ENCODE results near the gene ASB8. TPM values are rescaled to one million over a fixed set of nuclear protein-coding genes. Genes with fewer than 3 reads are reported as not detected.

ASB8 gene
- total RNA-seq, 4 donors from 2014 or later: 37.2 to 41.6 (median 39.1) TPM

- H3K36me3 ChIP-seq: peaks cover 4 to 100% of the 10 kb centered on the region in 2 donors
- ATAC-seq: no peak
- no peak for TF ChIP-seq POLR2A (IDR thresholded peaks at IDR 0.05)
- TF ChIP-seq EP300 (IDR thresholded peaks at IDR 0.05): no peak
- TF ChIP-seq POLR2AphosphoS5 (IDR thresholded peaks at IDR 0.05): no peak
- TF ChIP-seq CTCF (IDR thresholded peaks at IDR 0.05): no peak
These were observed 11.3 kb downstream of the ASB8 start for GRCh38 chr12:48145981-48146380.

GRCh38 chr12:48143898-48144297 lies 13.4 kb downstream of the ASB8 start:
- Histone ChIP-seq H3K27ac (no peak overlapping the region), H3K4me3 (no peak overlapping the region), H3K27me3 (no peaks in the 10 kb centered on the region), H3K4me1 (no peaks in the 10 kb centered on the region), H3K9me3 (no peaks in the 10 kb centered on the region), H3K36me3 (peaks cover 0 to 100% of the 10 kb centered on the region in 2 donors)
- no peak for TF ChIP-seq EP300 (IDR thresholded peaks at IDR 0.05)
- TF ChIP-seq CTCF (IDR thresholded peaks at IDR 0.05): no peak
- TF ChIP-seq POLR2AphosphoS5 (IDR thresholded peaks at IDR 0.05): no peak
- no peak for TF ChIP-seq POLR2A (IDR thresholded peaks at IDR 0.05)
- no peak for ATAC-seq
- WGBS, 2 donors (ENCODE audit: low coverage in 1 of 2): 93 to 100% methylated on average over 1 to 2 of the region's 2 CpGs

More at GRCh38 chr12:48145981-48146380, 11.3 kb downstream of the ASB8 start:
- WGBS, 2 donors (ENCODE audit: low coverage in 1 of 2): 10% methylated on average over 1 of the region's 1 CpG; no CpG with 5 or more reads in 1 of the 2 donors
- no peaks in the 10 kb centered on the region for H3K27me3 ChIP-seq
- H3K4me1 ChIP-seq: no peaks in the 10 kb centered on the region
- H3K27ac ChIP-seq: no peak overlapping the region
- no peak overlapping the region for H3K4me3 ChIP-seq
- H3K9me3 ChIP-seq: no peaks in the 10 kb centered on the region

- no peaks in the 10 kb centered on the region for H3K9me3 ChIP-seq
- no peak overlapping the region for H3K27ac ChIP-seq
- H3K36me3 ChIP-seq: peaks cover 0 to 100% of the 10 kb centered on the region in 2 donors
- TF ChIP-seq CTCF (IDR thresholded peaks at IDR 0.05): no peak
- no peak for TF ChIP-seq EP300 (IDR thresholded peaks at IDR 0.05)
- ATAC-seq: no peak
- WGBS, 2 donors (ENCODE audit: low coverage in 1 of 2): 64 to 93% methylated on average over 3 of the region's 7 CpGs
- no peaks in the 10 kb centered on the region for H3K4me1 ChIP-seq
- H3K4me3 ChIP-seq: no peak overlapping the region
- no peaks in the 10 kb centered on the region for H3K27me3 ChIP-seq
These were observed 14.3 kb downstream of the ASB8 start for GRCh38 chr12:48142818-48143674.

- WGBS, 2 donors (ENCODE audit: low coverage in 1 of 2): 80 to 95% methylated on average over 1 to 4 of the region's 5 CpGs
- no peaks in the 10 kb centered on the region for H3K4me1 ChIP-seq
- no peak for ATAC-seq
- TF ChIP-seq CTCF (IDR thresholded peaks at IDR 0.05): no peak
- no peak for TF ChIP-seq POLR2AphosphoS5 (IDR thresholded peaks at IDR 0.05)
- no peak for TF ChIP-seq EP300 (IDR thresholded peaks at IDR 0.05)
- no peak for TF ChIP-seq POLR2A (IDR thresholded peaks at IDR 0.05)
- no peaks in the 10 kb centered on the region for H3K27me3 ChIP-seq
- H3K27ac ChIP-seq: no peak overlapping the region
- H3K9me3 ChIP-seq: no peaks in the 10 kb centered on the region
- peaks cover 0 to 100% of the 10 kb centered on the region in 2 donors for H3K36me3 ChIP-seq
- no peak overlapping the region for H3K4me3 ChIP-seq
These were observed 22.3 kb downstream of the ASB8 start for GRCh38 chr12:48135027-48135426.

- TF ChIP-seq POLR2A (IDR thresholded peaks at IDR 0.05) (no peak), POLR2AphosphoS5 (IDR thresholded peaks at IDR 0.05) (no peak), EP300 (IDR thresholded peaks at IDR 0.05) (no peak), CTCF (IDR thresholded peaks at IDR 0.05) (no peak)
- Histone ChIP-seq H3K27me3 (no peaks in the 10 kb centered on the region), H3K4me1 (no peaks in the 10 kb centered on the region), H3K4me3 (no peak overlapping the region), H3K9me3 (no peaks in the 10 kb centered on the region), H3K36me3 (peaks cover 0 to 99% of the 10 kb centered on the region in 2 donors), H3K27ac (no peak overlapping the region)
- WGBS, 2 donors (ENCODE audit: low coverage in 1 of 2): 87 to 96% methylated on average over 5 to 13 of the region's 14 CpGs
- no peak for ATAC-seq
These were observed 24.5 kb downstream of the ASB8 start for GRCh38 chr12:48132826-48133225.
